ENCODE measurements around the gene MDP1. TPM values are rescaled to one million over a fixed set of nuclear protein-coding genes. Genes with fewer than 3 reads are reported as not detected.

MDP1 gene
- total RNA-seq, 4 donors from 2014 or later: 9.7 to 12.2 (median 10.7) TPM

DNA sequence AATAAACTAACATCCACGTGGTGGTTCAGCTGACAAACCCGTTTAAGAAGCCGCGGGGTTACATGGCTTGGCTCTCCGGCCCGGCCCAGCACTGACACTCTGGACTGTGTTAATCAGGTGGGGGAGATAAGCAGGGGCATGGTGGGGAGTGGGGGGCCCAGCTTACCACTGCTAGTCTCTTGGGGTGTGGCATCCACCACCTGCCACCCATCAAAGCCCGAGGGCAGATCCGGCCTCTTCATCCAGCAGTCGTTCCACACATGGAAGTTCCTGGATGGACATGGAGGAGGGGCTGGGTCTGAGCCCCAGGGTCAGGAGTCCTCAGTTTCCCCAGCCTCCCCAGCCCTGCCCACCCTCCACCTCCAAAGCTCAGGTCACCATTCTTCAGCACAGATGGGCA is 42.3 kb upstream of the MDP1 start:
- intact Hi-C loops (cut with DNase I; ENCODE audit: low total_unique reads): no loop called here
- WGBS, 2 donors: 89 to 91% methylated on average over 8 of the region's 9 CpGs
- H3K4me3 ChIP-seq (ENCODE audit: low read depth, poor library complexity, severe bottlenecking): no peak overlapping the region
- DNase-seq (ENCODE audit: low spot score in 2 of 2): no peak
- TF ChIP-seq POLR2A (IDR thresholded peaks at IDR 0.05): no peak
- TF ChIP-seq, protein P1, sequence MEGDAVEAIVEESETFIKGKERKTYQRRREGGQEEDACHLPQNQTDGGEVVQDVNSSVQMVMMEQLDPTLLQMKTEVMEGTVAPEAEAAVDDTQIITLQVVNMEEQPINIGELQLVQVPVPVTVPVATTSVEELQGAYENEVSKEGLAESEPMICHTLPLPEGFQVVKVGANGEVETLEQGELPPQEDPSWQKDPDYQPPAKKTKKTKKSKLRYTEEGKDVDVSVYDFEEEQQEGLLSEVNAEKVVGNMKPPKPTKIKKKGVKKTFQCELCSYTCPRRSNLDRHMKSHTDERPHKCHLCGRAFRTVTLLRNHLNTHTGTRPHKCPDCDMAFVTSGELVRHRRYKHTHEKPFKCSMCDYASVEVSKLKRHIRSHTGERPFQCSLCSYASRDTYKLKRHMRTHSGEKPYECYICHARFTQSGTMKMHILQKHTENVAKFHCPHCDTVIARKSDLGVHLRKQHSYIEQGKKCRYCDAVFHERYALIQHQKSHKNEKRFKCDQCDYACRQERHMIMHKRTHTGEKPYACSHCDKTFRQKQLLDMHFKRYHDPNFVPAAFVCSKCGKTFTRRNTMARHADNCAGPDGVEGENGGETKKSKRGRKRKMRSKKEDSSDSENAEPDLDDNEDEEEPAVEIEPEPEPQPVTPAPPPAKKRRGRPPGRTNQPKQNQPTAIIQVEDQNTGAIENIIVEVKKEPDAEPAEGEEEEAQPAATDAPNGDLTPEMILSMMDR (IDR thresholded peaks at IDR 0.05): no peak

DNA sequence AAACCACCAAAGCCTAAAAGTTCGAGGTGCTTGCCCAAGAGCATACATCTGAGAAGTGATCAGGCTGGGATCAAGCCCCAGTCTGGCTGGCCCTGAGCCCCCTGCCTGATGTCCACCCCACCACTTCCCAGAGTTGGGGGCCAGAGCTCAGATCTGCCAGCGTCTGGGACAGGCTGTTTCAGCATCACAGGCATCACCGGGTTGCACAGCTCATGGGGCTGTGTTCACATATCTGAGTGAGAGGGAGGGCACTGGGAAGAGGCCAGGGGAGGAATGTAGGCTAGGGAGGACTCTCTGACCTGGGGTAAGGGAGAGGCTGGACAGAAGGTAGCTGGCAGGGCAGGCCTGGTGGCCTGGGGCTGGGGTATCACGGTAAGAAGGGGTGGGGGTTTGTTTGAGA is 41.1 kb upstream of the MDP1 start:
- intact Hi-C loops (cut with DNase I; ENCODE audit: low total_unique reads): no loop called here
- DNase-seq (ENCODE audit: low spot score in 2 of 2): no peak
- TF ChIP-seq, protein P1 (IDR thresholded peaks at IDR 0.05): no peak
- TF ChIP-seq POLR2A (IDR thresholded peaks at IDR 0.05): no peak
- H3K4me3 ChIP-seq (ENCODE audit: low read depth, poor library complexity, severe bottlenecking): no peak overlapping the region
- WGBS, 2 donors: 68 to 87% methylated on average over 4 of the region's 4 CpGs

DNA sequence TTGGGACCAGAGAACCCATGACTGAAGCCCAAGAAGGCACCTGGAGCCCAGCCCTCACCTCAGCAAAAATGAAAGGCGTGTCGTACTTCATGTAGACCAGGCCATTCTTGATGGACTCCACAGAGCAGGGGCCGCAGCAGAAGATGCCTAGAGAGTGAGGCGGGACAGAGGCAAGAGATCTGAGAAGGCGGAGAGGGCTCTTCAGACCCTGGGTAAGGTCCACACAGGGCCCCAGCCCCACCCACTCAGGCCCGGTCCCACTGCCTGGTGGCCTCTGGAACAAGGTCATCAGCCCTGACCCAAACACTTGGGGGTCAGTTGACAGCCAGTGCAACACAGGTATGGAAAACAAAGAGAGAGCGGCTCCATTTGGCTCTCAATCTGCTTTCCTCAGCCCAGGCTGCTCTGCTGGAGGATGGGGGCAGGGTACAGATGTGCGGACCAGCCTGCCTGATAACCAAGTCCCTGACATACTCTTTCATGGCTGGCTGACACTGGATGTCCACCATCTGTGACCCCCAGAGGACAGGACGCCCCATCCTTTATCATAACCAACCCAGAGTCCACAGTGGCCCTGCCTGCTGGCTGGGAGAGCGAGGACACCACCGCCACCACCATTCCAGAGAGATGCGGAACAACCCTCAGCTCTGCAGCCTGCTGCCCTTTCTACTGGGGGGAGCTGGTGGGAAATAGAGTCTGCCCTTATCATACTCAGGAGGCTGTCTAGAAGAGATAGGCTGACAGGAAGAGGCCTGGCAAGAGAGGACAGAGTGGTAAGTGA is 40.3 kb upstream of the MDP1 start:
- H3K4me3 ChIP-seq (ENCODE audit: low read depth, poor library complexity, severe bottlenecking): no peak overlapping the region
- TF ChIP-seq POLR2A (IDR thresholded peaks at IDR 0.05): no peak
- TF ChIP-seq, protein P1 (IDR thresholded peaks at IDR 0.05): no peak
- peak in 1 of 2 donors; percentile 53 for DNase-seq (ENCODE audit: low spot score in 2 of 2)
- WGBS, 2 donors: 92% methylated on average over 12 of the region's 12 CpGs
- intact Hi-C loops (cut with DNase I; ENCODE audit: low total_unique reads): no loop called here

DNA sequence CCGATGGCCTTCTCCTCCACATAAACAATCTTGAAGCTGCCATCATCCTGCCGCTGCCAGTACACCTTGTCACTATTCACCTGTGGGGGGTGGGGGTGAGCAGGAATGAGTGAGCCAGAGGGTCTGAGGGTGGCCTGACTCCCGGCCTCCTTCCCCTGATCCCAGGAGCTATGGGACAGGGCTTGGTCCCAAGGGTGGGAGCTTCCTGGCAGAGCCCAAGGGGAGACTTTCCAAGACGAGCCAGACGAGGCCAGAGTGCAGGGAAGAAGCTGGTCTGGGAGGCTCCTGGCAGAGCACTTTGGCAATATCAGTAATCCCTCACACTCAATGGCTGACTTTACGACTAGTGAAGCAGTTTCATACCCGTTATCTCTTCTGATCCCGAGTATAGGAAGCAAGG is 39.6 kb upstream of the MDP1 start:
- intact Hi-C loops (cut with DNase I; ENCODE audit: low total_unique reads): no loop called here
- H3K4me3 ChIP-seq (ENCODE audit: low read depth, poor library complexity, severe bottlenecking): no peak overlapping the region
- DNase-seq (ENCODE audit: low spot score in 2 of 2): no peak
- TF ChIP-seq POLR2A (IDR thresholded peaks at IDR 0.05): no peak
- TF ChIP-seq, protein P1 (IDR thresholded peaks at IDR 0.05): no peak
- WGBS, 2 donors: 90 to 92% methylated on average over 8 of the region's 8 CpGs

DNA sequence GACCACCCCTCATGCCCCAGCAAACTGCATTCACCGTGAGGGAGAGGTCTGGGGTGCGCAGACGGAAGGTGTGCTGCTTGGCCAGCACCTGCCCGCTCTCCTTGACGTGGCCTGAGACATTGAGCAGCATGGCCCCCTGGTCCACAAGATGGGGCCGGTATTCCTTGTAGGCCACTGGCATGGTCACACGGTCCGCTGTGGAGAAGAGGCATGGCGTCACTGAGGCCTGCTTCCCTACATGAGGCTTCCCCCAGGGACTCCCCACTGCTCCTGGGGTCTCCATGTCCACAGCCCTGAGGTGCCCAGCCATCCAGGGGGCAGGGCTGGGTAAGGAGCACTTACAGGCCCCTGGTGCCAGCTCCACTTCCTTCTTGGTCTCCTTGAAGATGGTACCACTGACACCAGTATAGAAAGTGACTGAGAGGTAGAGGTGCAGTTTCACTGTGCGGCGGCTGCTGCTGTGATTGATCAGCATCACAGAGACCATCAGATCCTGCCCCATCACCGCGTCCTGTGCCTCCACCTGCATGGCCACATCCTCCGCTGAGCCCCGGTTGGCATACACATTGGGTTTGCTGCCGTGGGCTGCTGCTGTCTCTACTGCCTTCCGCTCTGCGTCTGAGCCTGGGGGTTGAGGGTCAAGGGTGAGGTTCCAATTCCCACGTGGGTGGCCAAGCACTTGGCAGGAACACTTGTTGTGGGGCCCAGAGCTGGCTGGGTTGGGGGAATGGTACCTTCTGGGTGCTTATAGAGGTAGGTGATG is 38.9 kb upstream of the MDP1 start:
- no peak overlapping the region for H3K4me3 ChIP-seq (ENCODE audit: low read depth, poor library complexity, severe bottlenecking)
- WGBS, 2 donors: 91 to 97% methylated on average over 13 to 19 of the region's 19 CpGs
- intact Hi-C loops (cut with DNase I; ENCODE audit: low total_unique reads): no loop called here
- DNase-seq (ENCODE audit: low spot score in 2 of 2): peak in 1 of 2 donors; percentile 74
- TF ChIP-seq POLR2A (IDR thresholded peaks at IDR 0.05): no peak
- TF ChIP-seq, protein P1 (IDR thresholded peaks at IDR 0.05): no peak
